OCI-LY7 (cell line): ENCODE measurements around the gene HAAO.

Experiments used
- CTCF ChIP-seq: fragments of 200-600 bp; sonication (generic); conservative IDR thresholded peaks from 2 replicates; pipeline ENCODE4 v1.5.1; 2014; ENCODE audit warnings: mild to moderate bottlenecking, antibody characterized with exemption, low read length, moderate library complexity, mixed read lengths
- EZH2phosphoT487 ChIP-seq: fragments of 200-600 bp; sonication (generic); IDR thresholded peaks from 2 replicates; pipeline ENCODE4 v1.6.1; 2018; ENCODE audit warnings: low read depth, borderline replicate concordance, mild to moderate bottlenecking, mixed run types, antibody characterized with exemption, low read length, moderate library complexity, mixed read lengths

- TF ChIP-seq CTCF (peak; percentile 66), EZH2phosphoT487 (no peak)
Measured at GRCh38 chr2:42812899-42813479, 20.6 kb upstream of the HAAO start.
